Central memory CD8-positive, alpha-beta T cell (primary cell): ENCODE results near the gene ZBTB2.
A peak's percentile ranks its signal among the peaks of the same experiment; 100 is the strongest.

Experiments used
- ATAC-seq: fragments of 150-1000 bp; cut with Tn5 transposase; replicated peaks from 2 replicates; pipeline ENCODE4 v1.10.0; 2022; ENCODE audit warnings: mild to moderate bottlenecking, moderate FRiP score, moderate number of reproducible peaks; ENCODE audit not compliant: poor library complexity, severe bottlenecking; ENCODE audit errors: extremely low read depth
- DNase-seq, 2 donors: peaks; one replicate each; pipeline ENCODE4 v3.0.0; 2021; ENCODE audit warnings: low spot score in 2 of 2
- H3K27ac Mint-ChIP-seq: one replicate; pipeline ENCODE4 v1.8.0; 2022; ENCODE audit warnings: low read depth, mild to moderate bottlenecking, moderate library complexity, mixed read lengths
- H3K27me3 Mint-ChIP-seq: one replicate; pipeline ENCODE4 v1.8.0; 2022; ENCODE audit warnings: mixed read lengths
- H3K36me3 Mint-ChIP-seq: one replicate; pipeline ENCODE4 v1.8.0; 2022; ENCODE audit warnings: mild to moderate bottlenecking, moderate library complexity, mixed read lengths; ENCODE audit not compliant: insufficient read depth
- H3K4me1 Mint-ChIP-seq: one replicate; pipeline ENCODE4 v1.8.0; 2022; ENCODE audit warnings: mixed read lengths
- H3K4me3 Mint-ChIP-seq: one replicate; pipeline ENCODE4 v1.8.0; 2022; ENCODE audit warnings: mild to moderate bottlenecking, moderate library complexity, mixed read lengths
- H3K9me3 Mint-ChIP-seq: one replicate; pipeline ENCODE4 v1.8.0; 2022; ENCODE audit warnings: mixed read lengths

Gene ZBTB2

DNA sequence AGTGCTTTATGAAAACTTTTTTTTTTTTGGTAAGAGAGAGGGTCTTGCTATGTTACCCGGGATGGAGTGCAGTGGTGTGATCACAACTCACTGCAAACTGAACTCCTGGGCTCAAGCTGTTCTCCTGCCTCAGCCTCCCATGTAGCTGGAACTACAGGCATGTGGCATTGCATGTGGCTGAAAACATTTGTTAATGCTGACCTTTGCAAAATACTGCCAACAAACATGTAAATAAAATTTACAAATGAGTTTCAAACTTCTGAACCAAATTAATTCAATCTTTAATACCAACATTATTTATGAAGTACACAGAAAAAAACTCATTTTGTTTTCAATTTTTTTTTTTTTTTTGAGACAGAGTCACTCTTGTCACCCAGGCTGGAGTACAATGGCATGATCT, 26.1 kb upstream of the ZBTB2 start:
- no peak for DNase-seq
- peaks cover 22% of the 10 kb centered on the region for H3K36me3 Mint-ChIP-seq
- H3K27ac Mint-ChIP-seq, result no peak overlapping the region
- H3K4me3 Mint-ChIP-seq, result no peak overlapping the region
- no peaks in the 10 kb centered on the region for H3K9me3 Mint-ChIP-seq
- no peaks in the 10 kb centered on the region for H3K27me3 Mint-ChIP-seq
- ATAC-seq, result no peak
- H3K4me1 Mint-ChIP-seq, result peaks cover 15% of the 10 kb centered on the region

DNA sequence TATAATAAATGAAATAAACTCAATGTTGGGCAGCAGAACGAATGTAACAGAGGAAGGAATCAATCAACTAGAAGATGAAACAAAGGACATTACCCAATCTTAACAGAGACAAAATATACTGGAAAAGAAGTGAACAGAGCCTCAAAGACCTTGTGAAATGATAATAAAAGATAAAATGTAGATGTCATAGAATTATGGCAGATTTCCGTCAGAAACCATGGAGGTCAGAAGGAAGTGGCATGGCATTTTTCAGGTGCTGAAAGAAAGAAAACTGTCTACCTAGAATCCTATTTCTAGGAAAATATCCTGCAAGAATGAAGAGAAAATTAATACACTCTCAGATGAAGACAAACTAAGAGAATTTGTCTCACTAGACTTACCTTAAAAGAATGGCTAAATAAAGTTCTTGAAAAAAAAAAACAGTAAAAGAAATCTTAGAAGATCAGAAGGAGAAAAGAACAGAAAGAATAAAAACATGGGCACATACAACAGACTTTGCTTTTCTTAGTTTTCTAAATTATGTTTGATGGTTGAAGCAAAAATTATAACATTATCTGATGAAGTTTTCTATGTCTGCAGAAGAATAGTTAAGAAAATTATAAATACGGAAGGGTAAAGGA, 23.4 kb upstream of the ZBTB2 start:
- H3K9me3 Mint-ChIP-seq, result no peaks in the 10 kb centered on the region
- no peak overlapping the region for H3K27ac Mint-ChIP-seq
- no peaks in the 10 kb centered on the region for H3K27me3 Mint-ChIP-seq
- peaks cover 19% of the 10 kb centered on the region for H3K36me3 Mint-ChIP-seq
- H3K4me3 Mint-ChIP-seq, result no peak overlapping the region
- DNase-seq (no peak), ATAC-seq (no peak)
- peaks cover 15% of the 10 kb centered on the region for H3K4me1 Mint-ChIP-seq

DNA sequence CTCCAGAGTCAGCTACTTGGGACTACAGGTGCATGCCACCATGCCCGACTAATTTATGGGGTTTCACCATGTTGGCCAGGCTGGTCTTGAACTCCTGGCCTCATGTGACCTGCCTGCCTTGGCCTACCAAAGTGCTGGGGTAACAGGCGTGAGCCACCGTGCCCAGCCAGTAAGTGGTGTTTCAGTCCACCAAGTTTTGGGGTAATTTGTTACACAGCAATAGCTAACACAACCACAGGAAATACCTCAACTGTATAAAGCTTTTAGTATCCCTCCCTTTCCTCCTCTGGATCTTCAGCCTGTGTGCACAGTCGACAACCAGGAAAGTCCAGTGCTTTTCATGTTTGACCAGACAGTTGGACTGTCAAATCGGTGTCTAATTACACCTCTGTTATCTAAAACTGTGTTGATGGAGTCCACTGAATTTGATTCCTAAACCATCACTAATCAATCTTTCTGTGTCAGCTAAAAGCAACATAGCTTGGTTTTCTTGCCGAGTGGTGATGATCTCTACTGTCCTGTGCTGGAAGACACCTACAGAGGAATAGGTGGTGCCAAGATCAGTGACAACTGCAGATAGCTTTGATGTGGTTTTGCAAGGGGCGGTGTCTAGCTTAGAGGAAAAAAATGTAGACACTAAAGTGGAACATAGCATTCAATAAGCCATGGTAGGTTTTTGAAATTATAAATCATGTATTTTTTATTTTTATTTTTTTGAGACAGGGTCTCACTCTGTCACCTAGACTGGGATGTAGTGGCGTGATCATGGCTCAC, 22.2 kb upstream of the ZBTB2 start:
- DNase-seq, result peak; percentile 22 to 51
- Mint-ChIP-seq H3K36me3 (peaks cover 15% of the 10 kb centered on the region), H3K27ac (no peak overlapping the region), H3K9me3 (no peaks in the 10 kb centered on the region), H3K27me3 (no peaks in the 10 kb centered on the region), H3K4me1 (peaks cover 21% of the 10 kb centered on the region), H3K4me3 (peak overlapping the region; percentile 24)
- ATAC-seq, result peak; percentile 99

DNA sequence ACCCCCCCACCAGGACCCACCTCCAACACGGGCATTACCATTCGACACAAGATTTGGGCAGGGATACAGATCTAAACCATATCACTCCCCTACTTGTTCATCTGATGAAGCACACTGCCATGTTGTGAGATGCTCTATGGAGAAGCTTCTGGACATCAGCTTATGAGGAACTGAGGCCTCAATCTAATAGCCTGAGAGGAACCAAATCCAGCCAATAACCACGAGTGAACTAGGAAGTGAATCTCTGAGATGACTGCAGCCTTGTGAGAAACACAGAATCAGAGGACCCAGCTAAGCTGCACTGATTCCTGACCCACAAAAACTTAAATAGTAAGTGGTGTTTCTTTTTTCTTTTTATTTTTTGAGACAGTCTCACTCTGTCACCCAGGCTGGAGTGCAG, 21.6 kb upstream of the ZBTB2 start:
- Mint-ChIP-seq H3K27ac (no peak overlapping the region), H3K27me3 (no peaks in the 10 kb centered on the region), H3K4me1 (peaks cover 22% of the 10 kb centered on the region), H3K9me3 (no peaks in the 10 kb centered on the region), H3K4me3 (no peak overlapping the region), H3K36me3 (peaks cover 14% of the 10 kb centered on the region)
- DNase-seq, result no peak
- no peak for ATAC-seq

DNA sequence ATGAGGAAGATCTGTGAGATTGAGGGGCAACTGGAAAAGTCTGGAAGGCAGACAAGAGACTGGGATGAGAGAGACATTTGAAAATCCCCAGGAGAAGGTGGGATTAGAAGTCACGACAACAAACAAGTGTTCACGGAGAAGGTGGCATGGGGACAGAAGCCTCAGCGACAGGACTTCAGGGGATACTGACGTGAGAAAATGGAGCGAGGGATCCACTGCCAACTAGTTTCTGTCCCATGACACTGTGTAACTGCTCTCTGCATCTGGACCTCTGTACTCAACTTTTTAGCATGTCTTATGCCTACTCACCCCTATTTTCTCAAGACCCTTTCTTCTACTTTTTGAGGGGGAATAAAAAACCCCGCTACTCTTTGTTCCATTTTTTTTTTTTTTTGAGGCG, 18.3 kb upstream of the ZBTB2 start:
- H3K27me3 Mint-ChIP-seq, result no peaks in the 10 kb centered on the region
- H3K9me3 Mint-ChIP-seq, result no peaks in the 10 kb centered on the region
- peak overlapping the region; percentile 21 for H3K27ac Mint-ChIP-seq
- DNase-seq (no peak), ATAC-seq (no peak)
- no peak overlapping the region for H3K4me3 Mint-ChIP-seq
- H3K4me1 Mint-ChIP-seq, result peaks cover 32% of the 10 kb centered on the region
- H3K36me3 Mint-ChIP-seq, result peaks cover 14% of the 10 kb centered on the region

DNA sequence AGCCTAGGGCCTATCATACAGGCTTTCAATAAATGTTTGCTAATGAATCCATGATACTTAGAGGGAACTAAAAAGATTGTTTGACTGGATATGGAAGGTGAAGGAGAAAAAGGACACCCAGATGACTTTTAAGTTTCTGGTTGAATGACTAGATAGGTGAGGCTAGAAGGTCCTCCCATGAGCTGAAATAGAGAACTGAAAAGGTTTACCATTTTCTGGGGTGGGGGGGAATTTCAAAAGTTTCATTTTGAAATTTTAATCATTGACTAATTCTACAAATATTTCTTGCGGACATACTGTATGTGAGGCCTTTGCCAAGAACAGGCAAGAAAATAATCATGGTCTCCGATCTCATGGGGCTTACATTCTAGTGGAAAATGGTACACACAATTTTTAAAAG, 17.9 kb upstream of the ZBTB2 start:
- H3K27ac Mint-ChIP-seq, result peak overlapping the region; percentile 21

DNA sequence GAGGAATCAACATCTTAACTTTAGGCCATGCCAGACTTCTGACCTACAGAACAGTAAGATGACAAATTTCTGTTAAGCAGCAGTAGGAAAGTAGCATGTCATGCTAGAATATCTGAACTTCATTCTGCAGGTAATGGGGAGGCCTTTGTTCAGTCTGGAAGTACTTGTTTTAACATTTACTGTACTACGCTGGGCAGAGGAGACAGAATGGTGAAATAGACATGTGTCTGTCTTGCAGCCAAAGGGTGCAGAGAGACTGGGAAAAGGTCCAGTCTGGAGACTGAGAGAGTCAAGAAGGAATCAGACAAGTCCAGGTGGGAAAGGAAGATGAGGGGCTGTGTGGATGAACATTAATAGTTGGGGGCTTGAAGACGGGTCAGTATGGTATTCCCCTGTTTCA, 17.5 kb upstream of the ZBTB2 start:
- Mint-ChIP-seq H3K27me3 (no peaks in the 10 kb centered on the region), H3K27ac (peak overlapping the region; percentile 21), H3K9me3 (no peaks in the 10 kb centered on the region), H3K4me1 (peaks cover 26% of the 10 kb centered on the region), H3K4me3 (no peak overlapping the region), H3K36me3 (peaks cover 19% of the 10 kb centered on the region)
- DNase-seq (no peak), ATAC-seq (no peak)

More for the DNA sequence above, 17.9 kb upstream of the ZBTB2 start:
- H3K4me1 Mint-ChIP-seq, result peaks cover 29% of the 10 kb centered on the region
- H3K9me3 Mint-ChIP-seq, result no peaks in the 10 kb centered on the region
- H3K4me3 Mint-ChIP-seq, result no peak overlapping the region
- ATAC-seq (no peak), DNase-seq (no peak)
- H3K27me3 Mint-ChIP-seq, result no peaks in the 10 kb centered on the region
- H3K36me3 Mint-ChIP-seq, result peaks cover 17% of the 10 kb centered on the region

DNA sequence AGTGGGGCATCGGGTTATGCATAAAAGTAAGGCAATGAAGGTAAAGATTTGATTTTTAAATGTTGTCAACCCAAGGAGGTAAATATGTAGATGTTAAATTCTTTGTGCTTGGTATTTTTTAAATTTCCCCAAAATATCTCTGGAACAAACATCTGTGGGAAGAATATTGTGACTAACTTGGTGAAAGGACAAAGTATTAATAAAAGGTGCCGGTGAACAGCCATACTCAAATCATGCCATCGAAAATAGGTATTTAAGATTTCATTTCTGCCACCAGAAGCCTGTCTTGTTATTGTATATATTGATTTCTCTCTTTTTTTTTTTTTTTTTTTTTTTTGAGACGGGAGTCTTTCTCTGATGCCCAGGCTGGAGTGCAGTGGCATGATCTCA, 12.6 kb upstream of the ZBTB2 start:
- H3K4me3 Mint-ChIP-seq, result no peak overlapping the region
- DNase-seq, result no peak
- peaks cover 41% of the 10 kb centered on the region for H3K4me1 Mint-ChIP-seq
- peaks cover 27% of the 10 kb centered on the region for H3K36me3 Mint-ChIP-seq
- ATAC-seq, result no peak
- no peaks in the 10 kb centered on the region for H3K9me3 Mint-ChIP-seq
- H3K27me3 Mint-ChIP-seq, result no peaks in the 10 kb centered on the region
- H3K27ac Mint-ChIP-seq, result peak overlapping the region; percentile 71

DNA sequence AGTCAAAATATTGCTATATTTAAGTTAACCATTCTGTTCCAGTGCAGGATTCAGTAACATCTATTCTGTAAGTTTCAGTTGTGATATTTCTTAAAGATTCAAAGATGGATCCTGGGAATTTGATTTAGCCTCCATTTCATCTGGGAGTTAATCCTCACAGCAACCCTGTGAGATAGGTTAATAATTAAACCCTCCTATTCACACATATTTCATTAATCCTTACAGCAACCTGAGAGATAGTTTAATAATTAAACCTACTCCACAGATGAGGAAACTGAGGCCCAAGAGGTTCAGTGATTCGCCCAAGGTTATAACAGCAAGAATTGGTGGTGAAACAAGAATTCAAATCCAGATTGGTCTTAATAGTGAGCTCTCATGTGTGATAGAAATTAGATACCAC, 10.9 kb upstream of the ZBTB2 start:
- Mint-ChIP-seq H3K9me3 (no peaks in the 10 kb centered on the region), H3K27me3 (no peaks in the 10 kb centered on the region), H3K4me1 (peaks cover 48% of the 10 kb centered on the region), H3K27ac (no peak overlapping the region), H3K36me3 (peaks cover 27% of the 10 kb centered on the region), H3K4me3 (no peak overlapping the region)
- DNase-seq (no peak), ATAC-seq (no peak)

DNA sequence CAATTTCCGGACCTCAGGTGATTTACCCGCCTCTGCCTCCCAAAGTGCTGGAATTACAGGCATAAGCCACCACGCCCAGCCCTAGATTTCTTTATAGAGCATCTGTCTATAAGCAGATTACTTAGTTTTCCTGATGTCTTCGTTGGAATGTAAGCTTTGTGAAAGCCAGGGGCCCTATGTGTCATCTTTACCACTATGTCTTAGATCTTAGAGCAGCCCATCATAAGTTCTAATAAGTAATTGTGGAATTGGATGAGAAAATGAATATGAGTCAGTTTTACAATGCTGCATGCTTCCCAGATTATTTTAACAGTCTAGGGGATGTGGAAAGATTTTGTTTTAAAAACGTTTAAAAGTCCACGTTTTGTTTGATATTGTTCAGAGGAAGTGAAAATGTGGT, 9.1 kb upstream of the ZBTB2 start:
- H3K36me3 Mint-ChIP-seq, result peaks cover 22% of the 10 kb centered on the region
- ATAC-seq, result no peak
- no peak for DNase-seq

DNA sequence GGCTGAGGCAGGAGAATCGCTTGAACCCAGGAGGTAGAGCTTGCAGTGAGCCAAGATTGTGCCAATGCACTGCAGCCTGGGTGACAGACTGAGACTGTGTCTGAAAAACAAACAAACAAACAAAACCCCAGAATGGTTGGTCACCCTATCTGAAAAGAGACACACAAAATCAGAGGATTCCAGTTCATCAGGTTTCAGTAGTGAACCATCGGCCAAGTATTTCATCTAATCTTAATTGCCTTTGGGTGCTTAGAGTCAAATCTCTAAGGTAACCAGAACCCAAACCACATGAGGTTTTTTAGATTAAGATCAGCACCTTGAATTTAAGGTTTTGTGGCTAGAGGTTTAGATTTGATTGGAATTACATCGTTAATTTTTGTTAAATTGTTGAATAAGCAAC, 8.3 kb upstream of the ZBTB2 start:
- Mint-ChIP-seq H3K27ac (no peak overlapping the region), H3K9me3 (no peaks in the 10 kb centered on the region), H3K27me3 (no peaks in the 10 kb centered on the region), H3K4me3 (no peak overlapping the region), H3K4me1 (peaks cover 63% of the 10 kb centered on the region), H3K36me3 (peaks cover 19% of the 10 kb centered on the region)
- DNase-seq (no peak), ATAC-seq (no peak)

More for the DNA sequence above, 9.1 kb upstream of the ZBTB2 start:
- Mint-ChIP-seq H3K4me1 (peaks cover 55% of the 10 kb centered on the region), H3K27ac (peak overlapping the region; percentile 68), H3K9me3 (no peaks in the 10 kb centered on the region), H3K27me3 (no peaks in the 10 kb centered on the region), H3K4me3 (peak overlapping the region; percentile 23)

DNA sequence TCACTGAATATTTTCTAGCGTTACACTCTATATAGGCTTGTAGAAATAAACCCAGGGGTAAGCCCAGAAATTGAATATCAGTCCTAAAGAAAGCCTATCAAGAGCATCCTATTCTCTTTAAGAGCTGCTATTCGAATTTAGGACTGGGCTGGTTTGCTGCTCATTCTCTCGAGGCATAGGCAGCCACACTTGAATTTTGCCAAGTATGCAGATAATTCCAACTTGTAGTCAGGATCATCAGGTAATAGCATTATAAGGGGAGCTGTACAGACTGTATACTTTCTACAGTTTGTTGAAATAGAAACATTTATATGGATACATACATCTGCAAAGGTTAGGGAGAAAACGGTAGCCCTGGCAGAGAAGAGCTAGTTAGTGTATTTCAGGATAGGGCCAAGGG, 2.1 kb upstream of the ZBTB2 start:
- Mint-ChIP-seq H3K4me3 (peak overlapping the region; percentile 96), H3K36me3 (peaks cover 31% of the 10 kb centered on the region), H3K27ac (peak overlapping the region; percentile 97), H3K27me3 (no peaks in the 10 kb centered on the region), H3K4me1 (peaks cover 68% of the 10 kb centered on the region), H3K9me3 (no peaks in the 10 kb centered on the region)
- ATAC-seq, result no peak
- DNase-seq, result no peak

DNA sequence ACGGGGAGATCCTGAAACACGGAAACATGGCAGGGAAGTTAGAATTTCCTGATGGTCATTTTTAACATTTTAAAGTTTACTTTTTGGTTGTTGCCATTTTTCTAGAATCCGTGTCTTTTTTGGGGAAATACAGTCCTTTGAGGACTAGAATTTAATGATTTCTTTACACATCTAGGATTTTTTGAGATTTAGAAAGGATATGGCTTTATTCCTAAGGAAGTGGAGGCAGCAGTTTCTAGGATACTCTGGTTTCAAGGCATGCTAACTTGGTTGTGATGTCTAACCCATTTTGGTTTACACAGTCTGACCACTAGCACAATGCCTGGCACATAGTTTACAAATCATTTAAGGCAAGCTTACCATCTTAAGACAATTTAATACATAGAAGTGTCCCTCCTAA, 1.1 kb upstream of the ZBTB2 start:
- ATAC-seq, result no peak
- H3K4me3 Mint-ChIP-seq, result peak overlapping the region; percentile 96

More for the DNA sequence above, 1.1 kb upstream of the ZBTB2 start:
- H3K27me3 Mint-ChIP-seq, result no peaks in the 10 kb centered on the region
- DNase-seq, result no peak
- H3K9me3 Mint-ChIP-seq, result no peaks in the 10 kb centered on the region
- H3K36me3 Mint-ChIP-seq, result peaks cover 31% of the 10 kb centered on the region
- H3K27ac Mint-ChIP-seq, result peak overlapping the region; percentile 97
- peaks cover 58% of the 10 kb centered on the region for H3K4me1 Mint-ChIP-seq
